Testis (tissue), 3 donors: ENCODE results near the gene PLAGL1. TPM values are rescaled to one million over a fixed set of nuclear protein-coding genes. Genes with fewer than 3 reads are reported as not detected.

ENCODE experiments used
- DNase-seq: peaks from one replicate; pipeline ENCODE4 v3.0.0-alpha.2; 2019
- H3K27ac ChIP-seq, 2 donors: fragments of 200-600 bp; sonication (generic); one replicate each; pipeline ENCODE4 v1.5.1; 2019
- H3K27me3 ChIP-seq: fragments of 200-600 bp; sonication (generic); one replicate; pipeline ENCODE4 v1.5.1; 2019
- H3K36me3 ChIP-seq: fragments of 200-600 bp; sonication (generic); one replicate; pipeline ENCODE4 v1.5.1; 2017; ENCODE audit warnings: low read depth; ENCODE audit errors: missing control alignments
- H3K4me1 ChIP-seq: fragments of 200-600 bp; sonication (generic); one replicate; pipeline ENCODE4 v1.5.1; 2019
- H3K4me3 ChIP-seq, 2 donors: fragments of 200-600 bp; sonication (generic); one replicate each; pipeline ENCODE4 v1.5.1; 2017 to 2019
- H3K9me3 ChIP-seq: fragments of 200-600 bp; sonication (generic); one replicate; pipeline ENCODE4 v1.5.1; 2017
- POLR2A ChIP-seq: fragments of 450-650 bp; IDR thresholded peaks from one replicate; pipeline ENCODE4 v1.6.1; 2017; ENCODE audit warnings: antibody characterized with exemption, mild to moderate bottlenecking, moderate library complexity
- WGBS, 2 donors: methylation state at CpG; one replicate each; pipeline ENCODE4 v1.1.5; 2018; 5-methylcytosine and 5-hydroxymethylcytosine counted together
- intact Hi-C: fragments of 100-400 bp; cut with DNase I; formaldehyde crosslinking; loops from one replicate; pipeline ENCODE4 v1.15.1; 2023; ENCODE audit warnings: low total_unique reads
- polyA plus RNA-seq: library from polyadenylated mRNA; stranded (reverse); fragments of 350-450 nt; fragmentation: Illumina TruSeq; extraction: RNeasy Lipid Tissue Mini Kit (QIAGEN cat#74804); gene quantifications from one replicate; pipeline ENCODE4 v1.2.3, GENCODE V29; 2014; ENCODE audit warnings: low read depth, low replicate concordance; ENCODE audit not compliant: insufficient read depth
- total RNA-seq, 2 donors: library from RNA; depleted of rRNA; stranded (reverse); fragments of >200 nt; gene quantifications; one replicate each; pipeline ENCODE4 v1.2.3, GENCODE V29; 2016
- TF ChIP-seq, protein P1 (sequence below), 3 experiments: fragments of 450-650 bp in 2 of 3; fragments of 200-600 bp in 1 of 3; sonication (generic) in 1 of 3; IDR thresholded peaks; one replicate each; pipeline ENCODE4 v1.5.1; 2016 to 2019; ENCODE audit warnings: antibody characterized with exemption in 3 of 3, mild to moderate bottlenecking in 2 of 3, moderate library complexity in 1 of 3

Gene PLAGL1
- total and polyA plus RNA-seq, 3 donors from 2014 or later, result 16.2 to 31.3 (median 17.4) TPM

GRCh38 chr6:143911028-143911427, 97.0 kb downstream of the PLAGL1 start:
- WGBS, 2 donors, result 94 to 100% methylated on average over 1 of the region's 1 CpG
- no peaks in the 10 kb centered on the region for H3K36me3 ChIP-seq
- H3K4me3 ChIP-seq, result no peak overlapping the region
- H3K27me3 ChIP-seq, result no peaks in the 10 kb centered on the region
- no peaks in the 10 kb centered on the region for H3K4me1 ChIP-seq
- intact Hi-C loops, result no loop called here
- TF ChIP-seq, protein P1, sequence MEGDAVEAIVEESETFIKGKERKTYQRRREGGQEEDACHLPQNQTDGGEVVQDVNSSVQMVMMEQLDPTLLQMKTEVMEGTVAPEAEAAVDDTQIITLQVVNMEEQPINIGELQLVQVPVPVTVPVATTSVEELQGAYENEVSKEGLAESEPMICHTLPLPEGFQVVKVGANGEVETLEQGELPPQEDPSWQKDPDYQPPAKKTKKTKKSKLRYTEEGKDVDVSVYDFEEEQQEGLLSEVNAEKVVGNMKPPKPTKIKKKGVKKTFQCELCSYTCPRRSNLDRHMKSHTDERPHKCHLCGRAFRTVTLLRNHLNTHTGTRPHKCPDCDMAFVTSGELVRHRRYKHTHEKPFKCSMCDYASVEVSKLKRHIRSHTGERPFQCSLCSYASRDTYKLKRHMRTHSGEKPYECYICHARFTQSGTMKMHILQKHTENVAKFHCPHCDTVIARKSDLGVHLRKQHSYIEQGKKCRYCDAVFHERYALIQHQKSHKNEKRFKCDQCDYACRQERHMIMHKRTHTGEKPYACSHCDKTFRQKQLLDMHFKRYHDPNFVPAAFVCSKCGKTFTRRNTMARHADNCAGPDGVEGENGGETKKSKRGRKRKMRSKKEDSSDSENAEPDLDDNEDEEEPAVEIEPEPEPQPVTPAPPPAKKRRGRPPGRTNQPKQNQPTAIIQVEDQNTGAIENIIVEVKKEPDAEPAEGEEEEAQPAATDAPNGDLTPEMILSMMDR (IDR thresholded peaks at IDR 0.05), result no peak
- no peak for TF ChIP-seq POLR2A
- H3K27ac ChIP-seq, result no peak overlapping the region
- no peaks in the 10 kb centered on the region for H3K9me3 ChIP-seq
- no peak for DNase-seq

GRCh38 chr6:143902827-143903226, 105.2 kb downstream of the PLAGL1 start:
- intact Hi-C loops, result no loop called here
- Histone ChIP-seq H3K4me3 (no peak overlapping the region), H3K9me3 (no peaks in the 10 kb centered on the region), H3K36me3 (no peaks in the 10 kb centered on the region), H3K27ac (peak overlapping the region in 1 of 2 donors; percentile 50), H3K4me1 (peaks cover 5% of the 10 kb centered on the region), H3K27me3 (no peaks in the 10 kb centered on the region)
- 65 to 73% methylated on average over 2 of the region's 2 CpGs for WGBS, 2 donors
- TF ChIP-seq, protein P1 (IDR thresholded peaks at IDR 0.05), result no peak
- no peak for TF ChIP-seq POLR2A
- no peak for DNase-seq

DNA sequence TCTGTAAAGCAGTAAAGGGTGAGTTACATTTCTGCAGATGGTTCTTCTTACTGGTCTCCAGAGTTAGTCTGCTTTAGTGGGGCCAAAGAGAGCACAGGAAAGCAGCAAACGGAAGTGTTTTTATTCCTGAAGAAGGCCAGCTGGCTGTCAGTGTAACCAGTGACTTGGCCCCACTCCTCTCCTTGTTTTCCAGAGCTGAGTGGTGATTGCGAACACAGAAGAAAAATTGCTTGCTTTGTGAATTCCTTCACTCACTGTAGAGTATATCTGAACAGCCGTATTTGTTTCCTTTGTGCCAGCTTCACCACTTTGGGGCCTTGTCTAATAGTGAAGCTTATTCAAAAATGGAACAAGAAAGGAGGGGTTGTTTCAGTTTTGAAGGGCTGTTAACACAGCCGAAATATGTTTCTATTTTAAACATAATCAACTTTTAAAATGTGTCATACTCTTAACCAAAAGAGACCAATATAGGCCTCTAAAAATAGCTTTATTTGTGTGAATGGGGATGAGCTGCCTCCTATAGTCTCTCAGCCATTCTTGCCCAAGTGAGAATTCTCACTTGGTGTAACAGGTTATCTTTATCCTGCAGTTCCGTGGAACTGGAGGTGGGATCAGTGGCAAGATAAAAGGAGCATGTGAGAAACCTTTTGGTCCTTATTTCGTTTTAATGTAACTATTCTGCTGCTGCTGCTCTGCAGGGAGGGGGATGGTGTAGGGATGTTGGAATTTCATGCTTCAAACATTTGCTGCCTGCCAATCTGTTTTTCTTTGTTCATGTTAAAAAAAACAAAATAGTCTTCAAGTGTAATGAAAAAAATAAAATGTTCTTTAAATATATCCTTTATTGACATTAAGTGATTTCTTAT, 105.9 kb downstream of the PLAGL1 start:
- no peaks in the 10 kb centered on the region for H3K9me3 ChIP-seq
- H3K36me3 ChIP-seq, result no peaks in the 10 kb centered on the region
- peak overlapping the region; percentile 18 to 55 for H3K27ac ChIP-seq
- 22 to 39% methylated on average over 6 of the region's 6 CpGs for WGBS, 2 donors
- TF ChIP-seq POLR2A, result no peak
- TF ChIP-seq, protein P1 (IDR thresholded peaks at IDR 0.05), result no peak
- intact Hi-C loops, result no loop called here
- peaks cover 5% of the 10 kb centered on the region for H3K4me1 ChIP-seq
- H3K4me3 ChIP-seq, result no peak overlapping the region
- H3K27me3 ChIP-seq, result no peaks in the 10 kb centered on the region
- DNase-seq, result peak; percentile 65

DNA sequence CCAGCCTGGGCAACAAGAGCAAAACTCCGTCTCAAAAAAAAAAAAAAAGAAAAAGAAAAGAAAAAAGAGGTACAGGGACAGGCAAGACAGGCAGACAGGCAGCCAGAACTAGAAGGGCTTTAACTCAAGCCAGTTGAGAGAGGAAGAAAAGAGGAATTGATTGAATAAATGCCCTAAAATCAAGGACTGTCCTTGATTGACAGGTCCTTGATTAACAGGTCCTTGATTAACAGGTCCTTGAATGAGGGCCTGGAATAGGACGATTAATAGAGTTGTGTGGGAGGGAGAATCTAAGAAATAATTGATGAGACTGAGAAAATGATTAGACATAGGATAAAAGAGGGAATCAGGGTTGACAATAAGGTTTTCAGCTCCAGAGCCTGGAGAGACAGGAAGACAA, 107.7 kb downstream of the PLAGL1 start:
- no peaks in the 10 kb centered on the region for H3K36me3 ChIP-seq
- TF ChIP-seq, protein P1 (IDR thresholded peaks at IDR 0.05), result no peak
- no peak for TF ChIP-seq POLR2A
- no peak overlapping the region for H3K4me3 ChIP-seq
- H3K27me3 ChIP-seq, result no peaks in the 10 kb centered on the region
- intact Hi-C loops, result no loop called here
- DNase-seq, result no peak
- no peak overlapping the region for H3K27ac ChIP-seq
- H3K9me3 ChIP-seq, result no peaks in the 10 kb centered on the region
- 76 to 87% methylated on average over 2 of the region's 2 CpGs for WGBS, 2 donors
- H3K4me1 ChIP-seq, result peaks cover 5% of the 10 kb centered on the region
